Transverse colon (tissue), 4 donors: ENCODE data around the gene CTDP1. TPM values are rescaled to one million over a fixed set of nuclear protein-coding genes. Genes with fewer than 3 reads are reported as not detected.

Source experiments
- DNase-seq: peaks from one replicate; pipeline ENCODE4 v3.0.0-alpha.2; 2019
- H3K27ac ChIP-seq, 4 donors: fragments of 200-600 bp; sonication (generic); 2 replicates each; pipeline ENCODE4 v1.5.1; 2016 to 2018; ENCODE audit warnings: inconsistent platforms in 4 of 4
- H3K27me3 ChIP-seq: fragments of 200-600 bp; sonication (generic); 2 replicates; pipeline ENCODE4 v1.5.1; 2017; ENCODE audit warnings: inconsistent platforms
- H3K36me3 ChIP-seq, 4 donors: fragments of 200-600 bp; sonication (generic); 2 replicates each; pipeline ENCODE4 v1.5.1; 2017 to 2019; ENCODE audit warnings: inconsistent platforms in 4 of 4
- H3K4me1 ChIP-seq, 4 donors: fragments of 200-600 bp; sonication (generic); 2 replicates each; pipeline ENCODE4 v1.5.1; 2017 to 2020; ENCODE audit warnings: inconsistent platforms in 4 of 4
- H3K4me3 ChIP-seq, 4 donors: fragments of 200-600 bp; sonication (generic); 1 replicate in 1 of 4; 2 replicates in 3 of 4; pipeline versions ENCODE4 v1.5.1 to v1.6.1; 2017 to 2019; ENCODE audit warnings: inconsistent platforms in 4 of 4
- H3K9me3 ChIP-seq, 2 donors: fragments of 200-600 bp; sonication (generic); 2 replicates each; pipeline ENCODE4 v1.5.1; 2017 to 2019; ENCODE audit warnings: inconsistent platforms in 2 of 2
- CTCF ChIP-seq, 5 experiments: fragments of 200-600 bp in 3 of 5; fragments of 450-650 bp in 2 of 5; sonication (generic) in 3 of 5; IDR thresholded peaks; 1 replicate in 2 of 5; 2 replicates in 3 of 5; pipeline ENCODE4 v1.5.1; 2016 to 2017; ENCODE audit warnings: antibody characterized with exemption in 5 of 5, inconsistent platforms in 3 of 5, mild to moderate bottlenecking in 2 of 5, moderate library complexity in 1 of 5
- EP300 ChIP-seq: sonication (generic); formaldehyde crosslinking; IDR thresholded peaks from one replicate; pipeline ENCODE4 v1.6.1; 2017; ENCODE audit warnings: antibody characterized with exemption, low read depth
- POLR2A ChIP-seq: fragments of 450-650 bp; IDR thresholded peaks from one replicate; pipeline ENCODE4 v1.6.1; 2016; ENCODE audit warnings: antibody characterized with exemption, mild to moderate bottlenecking, moderate library complexity
- POLR2AphosphoS5 ChIP-seq, 3 donors: sonication (generic); formaldehyde crosslinking; IDR thresholded peaks; one replicate each; pipeline ENCODE4 v1.6.1; 2016; ENCODE audit warnings: antibody characterized with exemption in 3 of 3
- WGBS, 2 donors: methylation state at CpG; one replicate each; pipeline ENCODE4 v1.1.5; 2018; ENCODE audit warnings: low coverage in 1 of 2; 5-methylcytosine and 5-hydroxymethylcytosine counted together
- in situ Hi-C, 4 donors: fragments of 200-750 bp; cut with MboI; loops; one replicate each; pipeline versions ENCODE4 v1.15.0 to v1.15.1; 2017; ENCODE audit warnings: low sequenced_read_pairs in 3 of 4, low pct_ligation_motif_present in 1 of 4, low pct_unique_long_range_greater_than_20kb in 1 of 4
- intact Hi-C: fragments of 100-400 bp; cut with DNase I; formaldehyde crosslinking; loops from one replicate; pipeline ENCODE4 v1.15.1; 2023; ENCODE audit warnings: low total_unique reads
- total RNA-seq, 4 donors: library from RNA; depleted of rRNA; stranded (reverse); fragments of >200 nt; gene quantifications; one replicate each; pipeline ENCODE4 v1.1.0, GENCODE V29; 2016

The CTDP1 gene
- total RNA-seq, 4 donors from 2014 or later = 30.6 to 120 (median 49.3) TPM

DNA sequence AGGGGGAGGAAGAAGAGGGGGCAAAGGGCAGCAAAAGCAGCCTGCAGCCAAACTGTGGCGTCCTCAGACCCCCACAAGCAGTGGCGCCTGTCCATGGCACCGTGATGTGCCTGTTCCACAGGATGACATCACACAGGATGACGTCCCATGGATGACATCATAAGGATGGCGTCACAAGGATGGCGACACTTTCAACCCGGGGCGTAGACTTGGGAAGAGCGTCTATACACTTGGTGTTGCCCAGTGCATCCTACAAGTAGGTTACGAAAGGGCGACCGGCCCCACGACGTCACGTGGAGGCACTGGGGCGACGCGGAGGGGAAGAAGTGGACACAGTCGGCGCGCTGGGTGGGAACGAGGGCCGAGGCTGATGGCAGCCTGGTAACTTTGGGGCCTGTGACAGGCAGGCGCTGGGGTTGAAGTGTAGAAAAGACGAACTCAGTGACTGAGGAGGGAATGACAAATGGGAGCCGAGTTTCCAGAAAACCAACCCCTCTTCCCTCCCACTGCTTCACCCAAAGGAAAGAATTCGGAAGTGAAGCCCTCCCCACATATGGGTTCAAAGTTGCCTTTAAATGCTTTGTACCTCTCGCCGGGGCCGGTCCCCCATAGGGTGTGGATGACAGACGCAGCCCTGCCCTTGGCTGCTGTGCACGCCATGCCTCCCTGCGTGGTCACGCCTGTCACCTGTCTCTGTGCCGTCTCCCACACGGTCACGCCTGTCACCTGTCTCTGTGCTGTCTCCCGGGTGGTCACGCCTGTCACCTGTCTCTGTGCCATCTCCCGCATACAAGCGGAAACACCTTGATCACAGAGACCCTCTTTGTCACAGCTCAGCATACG lies 104.7 kb downstream of the CTDP1 start:
- in situ Hi-C loops (no loop called here), intact Hi-C loops (no loop called here)
- no peak overlapping the region for H3K4me3 ChIP-seq
- H3K27ac ChIP-seq = no peak overlapping the region
- 81 to 93% methylated on average over 3 to 42 of the region's 42 CpGs for WGBS, 2 donors
- DNase-seq = no peak
- H3K9me3 ChIP-seq = no peaks in the 10 kb centered on the region
- TF ChIP-seq POLR2AphosphoS5 (IDR thresholded peaks at IDR 0.05) = no peak
- TF ChIP-seq CTCF (IDR thresholded peaks at IDR 0.05) = no peak
- TF ChIP-seq POLR2A = no peak
- no peak for TF ChIP-seq EP300
- H3K27me3 ChIP-seq = peaks cover 34% of the 10 kb centered on the region
- peaks cover 0 to 7% (median 2%) of the 10 kb centered on the region in 4 donors for H3K4me1 ChIP-seq
- no peaks in the 10 kb centered on the region for H3K36me3 ChIP-seq

DNA sequence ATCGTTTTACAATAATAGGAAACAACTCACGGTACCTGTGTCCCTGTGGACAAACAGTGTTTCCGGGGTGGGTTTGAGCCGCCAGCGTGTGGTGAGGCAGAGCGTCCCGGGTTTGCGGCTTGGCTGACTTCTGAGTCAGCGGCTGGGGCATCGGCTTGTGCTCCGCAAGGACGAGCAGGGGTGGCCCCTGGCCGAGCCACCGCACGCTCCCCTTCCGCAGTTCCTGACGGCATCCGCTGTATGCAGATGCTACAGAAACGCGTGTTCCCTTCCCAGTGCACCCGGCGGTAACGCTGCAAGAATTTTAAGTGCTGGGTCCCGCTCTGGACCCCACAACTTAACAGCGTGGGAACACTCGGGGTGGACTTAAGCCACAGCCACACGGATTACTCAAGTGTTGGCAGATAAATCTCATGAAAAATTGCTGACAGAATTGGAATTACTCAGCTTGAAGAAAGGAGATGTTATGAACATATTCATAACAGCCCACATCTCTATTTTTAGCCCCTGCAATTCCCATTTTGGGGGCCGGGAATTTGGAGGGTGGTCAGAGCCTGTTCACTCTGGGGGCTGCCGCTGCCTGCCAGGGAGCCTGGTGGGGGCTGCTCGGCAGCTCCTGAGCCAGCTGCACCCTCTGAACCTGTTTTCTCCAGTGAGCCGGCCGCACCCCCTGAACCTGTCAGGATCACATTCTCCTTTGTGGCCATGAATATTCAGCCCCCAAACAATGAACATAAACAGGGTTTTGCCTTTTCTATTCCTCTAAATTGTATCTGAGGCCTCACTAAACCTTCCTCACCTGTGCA lies 105.6 kb downstream of the CTDP1 start:
- TF ChIP-seq EP300 (no peak), CTCF (IDR thresholded peaks at IDR 0.05) (no peak), POLR2AphosphoS5 (IDR thresholded peaks at IDR 0.05) (no peak), POLR2A (no peak)
- no peak overlapping the region for H3K27ac ChIP-seq
- no peak for DNase-seq
- in situ Hi-C loops (no loop called here), intact Hi-C loops (no loop called here)
- no peaks in the 10 kb centered on the region for H3K36me3 ChIP-seq
- 72% methylated on average over 32 of the region's 32 CpGs; no CpG with 5 or more reads in 1 of the 2 donors for WGBS, 2 donors
- H3K4me3 ChIP-seq = no peak overlapping the region
- H3K4me1 ChIP-seq = peaks cover 0 to 7% (median 2%) of the 10 kb centered on the region in 4 donors
- H3K27me3 ChIP-seq = peaks cover 43% of the 10 kb centered on the region
- no peaks in the 10 kb centered on the region for H3K9me3 ChIP-seq

- Histone ChIP-seq H3K9me3 (no peaks in the 10 kb centered on the region), H3K4me3 (no peak overlapping the region), H3K36me3 (no peaks in the 10 kb centered on the region), H3K27me3 (peaks cover 48% of the 10 kb centered on the region), H3K4me1 (peaks cover 0 to 7% (median 2%) of the 10 kb centered on the region in 4 donors), H3K27ac (no peak overlapping the region)
- intact Hi-C loops (no loop called here), in situ Hi-C loops (no loop called here)
- no peak for DNase-seq
- TF ChIP-seq POLR2AphosphoS5 (IDR thresholded peaks at IDR 0.05) (no peak), EP300 (no peak), POLR2A (no peak)
- whole genome bisulfite sequencing, 2 donors = 69 to 70% methylated on average over 2 to 12 of the region's 12 CpGs
These were observed 106.2 kb downstream of the CTDP1 start for GRCh38 chr18:79785831-79786230.

DNA sequence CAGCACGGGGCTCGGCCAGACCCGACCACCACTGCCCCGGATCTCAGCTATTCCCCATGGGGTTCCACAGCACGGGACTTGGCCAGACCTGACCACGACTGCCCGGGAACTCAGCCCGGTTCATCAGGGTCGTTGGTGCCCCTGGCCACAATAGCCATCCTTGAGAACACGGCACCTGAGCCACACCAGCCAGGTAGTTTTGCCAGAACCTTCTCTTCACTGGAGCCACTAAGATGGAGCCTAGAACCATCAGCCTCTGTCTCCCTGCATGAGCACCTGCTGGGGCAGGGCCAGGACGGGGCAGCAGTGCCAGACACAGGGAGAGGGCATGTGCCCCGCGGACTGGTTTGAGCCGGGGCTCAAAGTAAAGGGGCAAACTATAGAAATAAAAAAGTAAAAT lies 106.7 kb downstream of the CTDP1 start:
- H3K36me3 ChIP-seq = no peaks in the 10 kb centered on the region
- in situ Hi-C loops (no loop called here), intact Hi-C loops (no loop called here)
- peaks cover 0 to 7% (median 2%) of the 10 kb centered on the region in 4 donors for H3K4me1 ChIP-seq
- H3K27me3 ChIP-seq = peaks cover 48% of the 10 kb centered on the region
- H3K9me3 ChIP-seq = no peaks in the 10 kb centered on the region
- no peak overlapping the region for H3K4me3 ChIP-seq
- no peak for TF ChIP-seq POLR2AphosphoS5 (IDR thresholded peaks at IDR 0.05)
- no peak for TF ChIP-seq POLR2A
- H3K27ac ChIP-seq = no peak overlapping the region
- 81 to 90% methylated on average over 3 to 14 of the region's 14 CpGs for WGBS, 2 donors
- DNase-seq = no peak
